ENCODE results near the gene MIGA2.

The MIGA2 gene

DNA sequence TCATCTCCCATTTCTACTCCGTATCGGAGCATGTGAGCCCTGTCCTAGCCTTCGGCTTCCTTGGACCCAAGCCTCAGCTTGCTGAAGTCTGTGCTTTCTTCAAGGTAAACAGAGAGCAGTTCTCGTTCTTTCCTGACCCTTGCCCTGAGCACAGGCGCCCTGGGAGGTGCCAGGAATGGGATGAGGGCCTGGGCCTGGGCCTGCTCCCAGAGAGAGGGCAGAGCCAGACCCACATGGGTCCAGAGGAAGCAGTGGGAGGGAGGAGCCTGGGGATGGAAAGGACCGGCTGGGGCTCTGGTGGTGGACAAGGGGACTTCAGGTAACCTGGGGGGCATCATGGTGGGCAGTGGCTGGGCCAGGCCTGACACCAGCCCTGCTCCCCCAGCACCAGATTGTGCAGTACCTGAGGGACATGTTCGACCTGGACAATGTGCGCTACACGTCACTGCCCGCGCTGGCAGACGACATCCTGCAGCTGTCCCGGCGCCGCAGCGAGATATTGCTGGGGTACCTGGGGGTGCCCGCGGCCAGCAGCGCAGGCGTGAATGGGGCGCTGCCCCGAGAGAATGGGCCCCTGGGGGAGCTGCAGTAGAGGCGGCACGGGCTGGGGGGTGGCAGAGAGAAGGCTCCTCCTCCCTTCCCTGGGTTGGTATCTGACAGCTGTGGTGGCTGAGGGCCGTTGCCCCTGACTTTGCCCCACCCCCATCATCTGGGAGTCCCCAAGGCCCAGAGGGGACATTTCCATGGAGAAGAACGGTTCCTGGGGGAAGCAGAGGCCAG lies 33.6 kb downstream of the MIGA2 start:
- Mint-ChIP-seq H3K9me3 (no peaks in the 10 kb centered on the region), H3K27me3 (ENCODE audit: low read depth) (no peaks in the 10 kb centered on the region), H3K4me1 (no peaks in the 10 kb centered on the region), H3K4me3 (no peak overlapping the region), H3K27ac (no peak overlapping the region), H3K36me3 (ENCODE audit: low read depth) (peaks cover 11% of the 10 kb centered on the region)
- TF ChIP-seq, protein P1, sequence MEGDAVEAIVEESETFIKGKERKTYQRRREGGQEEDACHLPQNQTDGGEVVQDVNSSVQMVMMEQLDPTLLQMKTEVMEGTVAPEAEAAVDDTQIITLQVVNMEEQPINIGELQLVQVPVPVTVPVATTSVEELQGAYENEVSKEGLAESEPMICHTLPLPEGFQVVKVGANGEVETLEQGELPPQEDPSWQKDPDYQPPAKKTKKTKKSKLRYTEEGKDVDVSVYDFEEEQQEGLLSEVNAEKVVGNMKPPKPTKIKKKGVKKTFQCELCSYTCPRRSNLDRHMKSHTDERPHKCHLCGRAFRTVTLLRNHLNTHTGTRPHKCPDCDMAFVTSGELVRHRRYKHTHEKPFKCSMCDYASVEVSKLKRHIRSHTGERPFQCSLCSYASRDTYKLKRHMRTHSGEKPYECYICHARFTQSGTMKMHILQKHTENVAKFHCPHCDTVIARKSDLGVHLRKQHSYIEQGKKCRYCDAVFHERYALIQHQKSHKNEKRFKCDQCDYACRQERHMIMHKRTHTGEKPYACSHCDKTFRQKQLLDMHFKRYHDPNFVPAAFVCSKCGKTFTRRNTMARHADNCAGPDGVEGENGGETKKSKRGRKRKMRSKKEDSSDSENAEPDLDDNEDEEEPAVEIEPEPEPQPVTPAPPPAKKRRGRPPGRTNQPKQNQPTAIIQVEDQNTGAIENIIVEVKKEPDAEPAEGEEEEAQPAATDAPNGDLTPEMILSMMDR (IDR thresholded peaks at IDR 0.05; ENCODE audit: unreplicated experiment in 3 of 3): no peak

GRCh38 chr9:129070696-129071525 lies 34.5 kb downstream of the MIGA2 start:
- H3K4me1 Mint-ChIP-seq: no peaks in the 10 kb centered on the region
- H3K27ac Mint-ChIP-seq: no peak overlapping the region
- H3K9me3 Mint-ChIP-seq: no peaks in the 10 kb centered on the region
- H3K27me3 Mint-ChIP-seq (ENCODE audit: low read depth): no peaks in the 10 kb centered on the region
- no peak overlapping the region for H3K4me3 Mint-ChIP-seq
- TF ChIP-seq, protein P1 (IDR thresholded peaks at IDR 0.05; ENCODE audit: unreplicated experiment in 3 of 3): no peak
- H3K36me3 Mint-ChIP-seq (ENCODE audit: low read depth): peaks cover 6% of the 10 kb centered on the region

GRCh38 chr9:129071526-129072126 lies 35.2 kb downstream of the MIGA2 start:
- H3K9me3 Mint-ChIP-seq: no peaks in the 10 kb centered on the region
- no peak overlapping the region for H3K27ac Mint-ChIP-seq
- no peak overlapping the region for H3K4me3 Mint-ChIP-seq
- no peaks in the 10 kb centered on the region for H3K27me3 Mint-ChIP-seq (ENCODE audit: low read depth)
- TF ChIP-seq, protein P1 (IDR thresholded peaks at IDR 0.05; ENCODE audit: unreplicated experiment in 3 of 3): no peak
- no peaks in the 10 kb centered on the region for H3K4me1 Mint-ChIP-seq
- H3K36me3 Mint-ChIP-seq (ENCODE audit: low read depth): peaks cover 5% of the 10 kb centered on the region

DNA sequence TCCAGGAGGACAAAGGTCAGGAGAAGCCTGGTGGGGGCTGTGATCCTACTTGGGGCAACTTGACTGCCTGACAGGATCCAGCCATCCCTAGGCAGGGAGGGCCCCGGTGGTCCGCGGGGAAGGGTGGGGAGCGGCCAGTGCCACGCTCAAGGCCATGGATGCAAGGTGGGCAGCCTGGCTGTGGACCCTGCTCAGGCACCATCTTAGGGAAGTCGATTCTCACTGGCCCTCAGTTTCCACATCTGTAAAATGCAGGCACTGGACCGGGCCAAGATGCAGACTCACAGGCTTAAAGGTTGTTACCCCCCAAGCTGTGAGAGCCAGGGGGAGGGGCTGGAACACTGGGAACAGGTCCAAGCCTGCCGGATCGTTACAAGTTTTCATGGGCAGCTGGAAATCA lies 35.7 kb downstream of the MIGA2 start:
- no peak overlapping the region for H3K27ac Mint-ChIP-seq
- peaks cover 5% of the 10 kb centered on the region for H3K36me3 Mint-ChIP-seq (ENCODE audit: low read depth)
- no peaks in the 10 kb centered on the region for H3K9me3 Mint-ChIP-seq
- no peak overlapping the region for H3K4me3 Mint-ChIP-seq
- no peaks in the 10 kb centered on the region for H3K4me1 Mint-ChIP-seq
- TF ChIP-seq, protein P1 (IDR thresholded peaks at IDR 0.05; ENCODE audit: unreplicated experiment in 3 of 3): no peak
- no peaks in the 10 kb centered on the region for H3K27me3 Mint-ChIP-seq (ENCODE audit: low read depth)

DNA sequence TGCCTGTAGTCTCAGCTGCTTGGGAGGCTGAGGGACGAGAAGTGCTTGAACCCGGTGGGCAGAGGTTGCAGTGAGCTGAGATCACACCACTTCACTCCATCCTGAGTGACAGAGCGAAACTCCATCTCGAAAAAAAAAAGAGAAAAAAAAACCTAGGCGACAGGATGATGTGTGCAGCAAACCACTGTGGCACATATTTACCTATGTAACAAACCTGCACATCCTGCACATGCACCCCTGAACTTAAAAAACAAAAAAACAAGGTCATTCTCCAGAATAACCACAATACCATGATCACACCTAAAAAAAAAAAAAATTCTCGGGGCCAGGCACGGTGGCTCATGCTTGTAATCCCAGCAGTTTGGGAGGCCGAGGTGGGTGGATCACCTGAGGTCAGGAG lies 37.0 kb downstream of the MIGA2 start:
- Mint-ChIP-seq H3K36me3 (ENCODE audit: low read depth) (peaks cover 3% of the 10 kb centered on the region), H3K4me1 (no peaks in the 10 kb centered on the region), H3K27ac (no peak overlapping the region), H3K9me3 (no peaks in the 10 kb centered on the region), H3K4me3 (no peak overlapping the region), H3K27me3 (ENCODE audit: low read depth) (no peaks in the 10 kb centered on the region)
- TF ChIP-seq, protein P1 (IDR thresholded peaks at IDR 0.05; ENCODE audit: unreplicated experiment in 3 of 3): no peak
